Gastroesophageal sphincter (tissue), 4 donors: Measurements from ENCODE around the gene IREB2. TPM values are rescaled to one million over a fixed set of nuclear protein-coding genes. Genes with fewer than 3 reads are reported as not detected.

ENCODE experiments used
- ATAC-seq: fragments of 150-250 bp; one replicate; pipeline ENCODE4 v1.9.1; 2016; ENCODE audit warnings: mild to moderate bottlenecking, moderate library complexity
- H3K27ac ChIP-seq, 4 donors: fragments of 200-600 bp; sonication (generic) in 3 of 4; 1 replicate in 3 of 4; 2 replicates in 1 of 4; pipeline ENCODE4 v1.5.1; 2016 to 2019
- H3K27me3 ChIP-seq: fragments of 200-600 bp; sonication (generic); one replicate; pipeline ENCODE4 v1.5.1; 2019
- H3K36me3 ChIP-seq, 2 donors: fragments of 200-600 bp; sonication (generic); one replicate each; pipeline ENCODE4 v1.5.1; 2019; ENCODE audit warnings: control low read depth in 1 of 2
- H3K4me1 ChIP-seq, 3 donors: fragments of 200-600 bp; sonication (generic); 1 replicate in 2 of 3; 2 replicates in 1 of 3; pipeline ENCODE4 v1.5.1; 2016 to 2019; ENCODE audit warnings: control low read depth in 2 of 3
- H3K4me3 ChIP-seq, 2 donors: fragments of 200-600 bp; sonication (generic); one replicate each; pipeline ENCODE4 v1.5.1; 2019; ENCODE audit warnings: mild to moderate bottlenecking in 1 of 2, moderate library complexity in 1 of 2
- H3K9me3 ChIP-seq, 3 donors: fragments of 200-600 bp; sonication (generic); one replicate each; pipeline ENCODE4 v1.5.1; 2017 to 2019; ENCODE audit warnings: control low read depth in 2 of 3
- EP300 ChIP-seq: sonication (generic); formaldehyde crosslinking; IDR thresholded peaks from one replicate; pipeline ENCODE4 v1.6.1; 2017; ENCODE audit warnings: antibody characterized with exemption, mild to moderate bottlenecking
- POLR2A ChIP-seq, 2 donors: fragments of 450-650 bp; IDR thresholded peaks; one replicate each; pipeline ENCODE4 v1.6.1; 2017; ENCODE audit warnings: antibody characterized with exemption in 2 of 2, mild to moderate bottlenecking in 2 of 2, moderate library complexity in 1 of 2
- POLR2AphosphoS5 ChIP-seq: sonication (generic); formaldehyde crosslinking; IDR thresholded peaks from one replicate; pipeline ENCODE4 v1.6.1; 2017; ENCODE audit warnings: antibody characterized with exemption
- WGBS, 2 donors: methylation state at CpG; one replicate each; pipeline ENCODE4 v1.1.5; 2018; ENCODE audit warnings: low coverage in 1 of 2; 5-methylcytosine and 5-hydroxymethylcytosine counted together
- total RNA-seq, 4 donors: library from RNA; depleted of rRNA; stranded (reverse); fragments of >200 nt; gene quantifications; one replicate each; pipeline ENCODE4 v1.1.0, GENCODE V29; 2016
- TF ChIP-seq, protein P1 (sequence below), 4 experiments: fragments of 200-600 bp in 2 of 4; fragments of 450-650 bp in 2 of 4; sonication (generic) in 1 of 4; IDR thresholded peaks; one replicate each; pipeline ENCODE4 v1.5.1; 2017 to 2019; ENCODE audit warnings: antibody characterized with exemption in 4 of 4, mild to moderate bottlenecking in 2 of 4, moderate library complexity in 2 of 4

IREB2 gene
- total RNA-seq, 4 donors from 2014 or later, result 16.9 to 33.5 (median 25.9) TPM

GRCh38 chr15:78390826-78391225 lies 47.2 kb upstream of the IREB2 start:
- no peak overlapping the region for H3K4me3 ChIP-seq
- 100% methylated on average over 3 of the region's 3 CpGs; no CpG with 5 or more reads in 1 of the 2 donors for WGBS, 2 donors
- H3K27me3 ChIP-seq, result peaks cover 36% of the 10 kb centered on the region
- TF ChIP-seq, protein P1, sequence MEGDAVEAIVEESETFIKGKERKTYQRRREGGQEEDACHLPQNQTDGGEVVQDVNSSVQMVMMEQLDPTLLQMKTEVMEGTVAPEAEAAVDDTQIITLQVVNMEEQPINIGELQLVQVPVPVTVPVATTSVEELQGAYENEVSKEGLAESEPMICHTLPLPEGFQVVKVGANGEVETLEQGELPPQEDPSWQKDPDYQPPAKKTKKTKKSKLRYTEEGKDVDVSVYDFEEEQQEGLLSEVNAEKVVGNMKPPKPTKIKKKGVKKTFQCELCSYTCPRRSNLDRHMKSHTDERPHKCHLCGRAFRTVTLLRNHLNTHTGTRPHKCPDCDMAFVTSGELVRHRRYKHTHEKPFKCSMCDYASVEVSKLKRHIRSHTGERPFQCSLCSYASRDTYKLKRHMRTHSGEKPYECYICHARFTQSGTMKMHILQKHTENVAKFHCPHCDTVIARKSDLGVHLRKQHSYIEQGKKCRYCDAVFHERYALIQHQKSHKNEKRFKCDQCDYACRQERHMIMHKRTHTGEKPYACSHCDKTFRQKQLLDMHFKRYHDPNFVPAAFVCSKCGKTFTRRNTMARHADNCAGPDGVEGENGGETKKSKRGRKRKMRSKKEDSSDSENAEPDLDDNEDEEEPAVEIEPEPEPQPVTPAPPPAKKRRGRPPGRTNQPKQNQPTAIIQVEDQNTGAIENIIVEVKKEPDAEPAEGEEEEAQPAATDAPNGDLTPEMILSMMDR (IDR thresholded peaks at IDR 0.05), result no peak
- no peak for TF ChIP-seq POLR2A (IDR thresholded peaks at IDR 0.05)
- TF ChIP-seq POLR2AphosphoS5, result no peak
- no peak for TF ChIP-seq EP300
- H3K9me3 ChIP-seq, result no peaks in the 10 kb centered on the region
- ATAC-seq, result no peak
- H3K36me3 ChIP-seq, result no peaks in the 10 kb centered on the region
- H3K4me1 ChIP-seq, result no peaks in the 10 kb centered on the region
- no peak overlapping the region for H3K27ac ChIP-seq

GRCh38 chr15:78391781-78392180 lies 46.2 kb upstream of the IREB2 start:
- no peaks in the 10 kb centered on the region for H3K36me3 ChIP-seq
- no peak overlapping the region for H3K27ac ChIP-seq
- no peak for ATAC-seq
- no peaks in the 10 kb centered on the region for H3K9me3 ChIP-seq
- peaks cover 27% of the 10 kb centered on the region for H3K27me3 ChIP-seq
- no peak overlapping the region for H3K4me3 ChIP-seq
- TF ChIP-seq EP300 (no peak), POLR2AphosphoS5 (no peak), POLR2A (IDR thresholded peaks at IDR 0.05) (no peak)
- TF ChIP-seq, protein P1 (IDR thresholded peaks at IDR 0.05), result no peak
- 87% methylated on average over 3 of the region's 3 CpGs; no CpG with 5 or more reads in 1 of the 2 donors for WGBS, 2 donors
- no peaks in the 10 kb centered on the region for H3K4me1 ChIP-seq

DNA sequence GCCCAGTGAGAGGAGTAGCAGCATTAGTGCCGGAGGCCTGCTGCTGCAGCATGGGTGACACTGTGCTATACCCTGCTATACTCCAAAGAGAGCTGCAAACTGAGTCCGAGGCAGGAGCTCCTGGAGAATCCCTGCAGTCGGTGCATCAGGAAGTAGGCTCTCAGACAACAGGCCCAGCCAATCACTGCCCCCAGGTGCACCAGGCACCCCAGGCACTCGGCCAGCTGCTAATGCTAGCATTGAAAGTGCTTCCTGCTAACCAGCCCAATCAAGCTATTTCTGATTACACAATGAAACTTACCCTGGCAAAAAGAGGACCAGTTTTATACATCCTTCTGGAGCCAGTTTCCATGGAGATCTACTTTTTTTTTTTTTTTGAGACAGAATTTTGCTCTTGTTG lies 45.6 kb upstream of the IREB2 start:
- no peak for TF ChIP-seq EP300
- Histone ChIP-seq H3K27me3 (peaks cover 20% of the 10 kb centered on the region), H3K9me3 (no peaks in the 10 kb centered on the region), H3K27ac (no peak overlapping the region), H3K36me3 (no peaks in the 10 kb centered on the region), H3K4me1 (peaks cover 0 to 6% (median 4%) of the 10 kb centered on the region in 3 donors), H3K4me3 (no peak overlapping the region)
- ATAC-seq, result no peak
- WGBS, 2 donors, result 67 to 80% methylated on average over 1 to 3 of the region's 4 CpGs

DNA sequence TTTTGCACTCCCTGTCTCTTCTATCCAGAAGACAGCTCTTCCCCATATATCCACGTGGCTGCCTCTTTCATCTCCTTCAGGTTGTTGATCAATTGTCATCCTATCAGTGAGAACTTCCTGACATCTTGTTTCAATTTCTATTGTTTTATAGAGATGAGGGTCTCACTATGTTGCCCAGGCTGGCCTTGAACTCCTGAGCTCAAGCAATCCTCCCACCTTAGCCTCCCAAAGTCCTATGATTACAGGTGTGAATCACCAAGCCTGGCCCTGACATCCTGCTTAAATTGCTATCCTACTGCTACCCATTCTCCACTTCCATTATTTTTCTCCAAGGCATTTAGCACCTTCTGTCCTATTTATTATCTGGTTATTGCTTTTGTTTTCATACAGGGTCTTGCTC lies 44.9 kb upstream of the IREB2 start:
- ATAC-seq, result no peak
- WGBS, 2 donors, result 87 to 93% methylated on average over 1 of the region's 1 CpG
- Histone ChIP-seq H3K4me3 (no peak overlapping the region), H3K36me3 (no peaks in the 10 kb centered on the region), H3K27me3 (peaks cover 14% of the 10 kb centered on the region), H3K4me1 (peaks cover 0 to 12% (median 4%) of the 10 kb centered on the region in 3 donors), H3K9me3 (no peaks in the 10 kb centered on the region), H3K27ac (no peak overlapping the region)
- TF ChIP-seq EP300 (no peak), POLR2AphosphoS5 (no peak), POLR2A (IDR thresholded peaks at IDR 0.05) (no peak)
- TF ChIP-seq, protein P1 (IDR thresholded peaks at IDR 0.05), result no peak

GRCh38 chr15:78394026-78394425 lies 44.0 kb upstream of the IREB2 start:
- no peak for TF ChIP-seq POLR2AphosphoS5
- TF ChIP-seq EP300, result no peak
- TF ChIP-seq, protein P1 (IDR thresholded peaks at IDR 0.05), result no peak
- TF ChIP-seq POLR2A (IDR thresholded peaks at IDR 0.05), result no peak
- no peak overlapping the region for H3K4me3 ChIP-seq
- H3K9me3 ChIP-seq, result no peaks in the 10 kb centered on the region
- H3K27me3 ChIP-seq, result peaks cover 10% of the 10 kb centered on the region
- H3K27ac ChIP-seq, result no peak overlapping the region
- H3K4me1 ChIP-seq, result peaks cover 0 to 12% (median 4%) of the 10 kb centered on the region in 3 donors
- no peaks in the 10 kb centered on the region for H3K36me3 ChIP-seq
- ATAC-seq, result no peak
- WGBS, 2 donors, result 75 to 89% methylated on average over 3 of the region's 3 CpGs
